HL-60/S4 treated with retinoic acid at 250 ng/mL for 4 days and 3 days (cell line): ENCODE results near the gene TGM3.
"Not testable (repeated sequence)": the region's sequence is repeated elsewhere in the genome, so short reads cannot be mapped to it uniquely, and the experiment has no call there.

ENCODE experiments used
- in situ Hi-C: fragments of 300-500 bp; cut with MboI; formaldehyde crosslinking; loops from 2 replicates; pipeline ENCODE4 v1.7.0; 2022; ENCODE audit warnings: low sequenced_read_pairs

The TGM3 gene

GRCh38 chr20:2295886-2296515, at the start of gene TGM3:
Gene TGM3 (plus strand): TSS chr20:2296001. CDS start chr20:2296064, 63 bp downstream.
- in situ Hi-C loops, result no loop called here

- in situ Hi-C loops, result no loop called here
Observed at GRCh38 chr20:2246069-2246491, 49.7 kb upstream of the TGM3 start.

- in situ Hi-C loops, result no loop called here
Observed at GRCh38 chr20:2248837-2249236, 47.0 kb upstream of the TGM3 start.

- in situ Hi-C loops, result no loop called here
Observed at GRCh38 chr20:2249935-2250334, 45.9 kb upstream of the TGM3 start.

- in situ Hi-C loops, result no loop called here
Observed at GRCh38 chr20:2252419-2252997, 43.3 kb upstream of the TGM3 start.

GRCh38 chr20:2253256-2253655, 42.5 kb upstream of the TGM3 start:
- in situ Hi-C loops, result no loop called here

GRCh38 chr20:2254333-2254732, 41.5 kb upstream of the TGM3 start:
- in situ Hi-C loops, result no loop called here

GRCh38 chr20:2255926-2256531, 39.8 kb upstream of the TGM3 start:
- in situ Hi-C loops, result no loop called here

- in situ Hi-C loops, result no loop called here
Observed at GRCh38 chr20:2259731-2260130, 36.1 kb upstream of the TGM3 start.

GRCh38 chr20:2260250-2260649, 35.6 kb upstream of the TGM3 start:
- in situ Hi-C loops, result no loop called here

- in situ Hi-C loops, result no loop called here
Observed at GRCh38 chr20:2261046-2261485, 34.7 kb upstream of the TGM3 start.

- in situ Hi-C loops, result no loop called here
Observed at GRCh38 chr20:2261629-2262028, 34.2 kb upstream of the TGM3 start.

GRCh38 chr20:2264118-2264517, 31.7 kb upstream of the TGM3 start:
- in situ Hi-C loops, result no loop called here

GRCh38 chr20:2264621-2265374, 31.0 kb upstream of the TGM3 start:
- in situ Hi-C loops, result not testable (repeated sequence)

- in situ Hi-C loops, result no loop called here
Observed at GRCh38 chr20:2273634-2274302, 22.0 kb upstream of the TGM3 start.

- in situ Hi-C loops, result no loop called here
Observed at GRCh38 chr20:2276015-2276414, 19.8 kb upstream of the TGM3 start.

- in situ Hi-C loops, result no loop called here
Observed at GRCh38 chr20:2279253-2279779, 16.5 kb upstream of the TGM3 start.

GRCh38 chr20:2280082-2280481, 15.7 kb upstream of the TGM3 start:
- in situ Hi-C loops, result no loop called here

GRCh38 chr20:2281563-2281962, 14.2 kb upstream of the TGM3 start:
- in situ Hi-C loops, result no loop called here

- in situ Hi-C loops, result no loop called here
Observed at GRCh38 chr20:2282181-2282580, 13.6 kb upstream of the TGM3 start.
